A549 (cell line): Measurements from ENCODE around the gene DNMT1. TPM values are rescaled to one million over a fixed set of nuclear protein-coding genes. Genes with fewer than 3 reads are reported as not detected.

Experiments used
- ATAC-seq, 2 experiments: fragments of 200-7000 bp in 1 of 2; fragments of >200 bp in 1 of 2; cut with Nextera tagmentation in 1 of 2; cut with Tn5 transposase in 1 of 2; 3 replicates each; pipeline versions ENCODE4 v1.8.0 to v1.9.1; 2018 to 2020; ENCODE audit warnings: mild to moderate bottlenecking in 1 of 2, moderate library complexity in 1 of 2
- CTCF ChIA-PET: fragments of 300-600 bp; sonication (Branson Sonifier 250); formaldehyde crosslinking; extraction: SDS; loops from one replicate; lab custom pipeline; 2021; ENCODE audit warnings: antibody characterized with exemption, inconsistent platforms; lab: Yijun Ruan, JAX
- POLR2A ChIA-PET: fragments of 350-600 bp; formaldehyde crosslinking; extraction: SDS; loops from one replicate; lab custom pipeline; 2021; ENCODE audit warnings: antibody characterized with exemption, inconsistent platforms; lab: Yijun Ruan, JAX
- DNase-seq, 2 experiments: peaks; one replicate each; pipeline versions ENCODE4 v3.0.0 to v3.0.0-alpha.2; 2011 to 2016; ENCODE audit warnings: low read depth in 1 of 2, low spot score in 1 of 2
- FAIRE-seq: peaks from 2 replicates; lab custom pipeline; 2011; peaks lifted over from hg19 to GRCh38; lab: Jason Lieb, UNC
- H3K27ac ChIP-seq, 2 experiments: fragments of >200 bp; sonication (Bioruptor Twin); formaldehyde crosslinking; 3 replicates each; pipeline ENCODE4 v1.5.1; 2016 to 2017
- H3K4me1 ChIP-seq: fragments of >200 bp; sonication (Bioruptor Twin); formaldehyde crosslinking; 3 replicates; pipeline ENCODE4 v1.6.1; 2016
- H3K4me2 ChIP-seq: fragments of >200 bp; sonication (Bioruptor Twin); formaldehyde crosslinking; 3 replicates; pipeline ENCODE4 v1.6.1; 2016
- H3K4me3 ChIP-seq: fragments of >200 bp; sonication (Bioruptor Twin); formaldehyde crosslinking; 3 replicates; pipeline ENCODE4 v1.5.1; 2016
- H3K9me3 ChIP-seq: fragments of >200 bp; sonication (Bioruptor Twin); formaldehyde crosslinking; 3 replicates; pipeline ENCODE4 v1.6.1; 2016
- BCL3 ChIP-seq: fragments of >200 bp; sonication (Bioruptor Twin); formaldehyde crosslinking; IDR thresholded peaks from 3 replicates; pipeline ENCODE4 v1.6.1; 2016
- BHLHE40 ChIP-seq: IDR thresholded peaks from 2 replicates; pipeline ENCODE4 v1.6.1; 2012; ENCODE audit warnings: low read depth, low read length, inconsistent platforms
- CBX8 ChIP-seq: fragments of 200-600 bp; sonication (generic); IDR thresholded peaks from 2 replicates; pipeline ENCODE4 v1.6.1; 2016
- GATA3 ChIP-seq: IDR thresholded peaks from 2 replicates; pipeline ENCODE4 v1.6.1; 2012; ENCODE audit warnings: borderline replicate concordance
- HDAC2 ChIP-seq: fragments of 200-600 bp; sonication (generic); IDR thresholded peaks from 2 replicates; pipeline ENCODE4 v1.6.1; 2016
- HOXB13 ChIP-seq: fragments of 250-450 bp; sonication (Bioruptor Pico); IDR thresholded peaks from 2 replicates; pipeline ENCODE4 v1.5.0; 2020; ENCODE audit warnings: low read depth, mild to moderate bottlenecking, moderate library complexity
- KDM5A ChIP-seq: fragments of 200-600 bp; sonication (generic); IDR thresholded peaks from 2 replicates; pipeline ENCODE4 v1.6.1; 2016; ENCODE audit warnings: antibody characterized with exemption, mild to moderate bottlenecking
- NPAS2 ChIP-seq: fragments of 250-450 bp; sonication (Bioruptor Pico); IDR thresholded peaks from 2 replicates; pipeline ENCODE4 v1.8.0; 2022; ENCODE audit warnings: mild to moderate bottlenecking, moderate library complexity, borderline replicate concordance
- NR3C1 ChIP-seq: fragments of >200 bp; sonication (Bioruptor Twin); formaldehyde crosslinking; IDR thresholded peaks from 3 replicates; pipeline ENCODE4 v1.6.1; 2017
- PBX3 ChIP-seq: IDR thresholded peaks from 2 replicates; pipeline ENCODE4 v1.6.1; 2012
- PHF8 ChIP-seq: fragments of 200-600 bp; sonication (generic); IDR thresholded peaks from 2 replicates; pipeline ENCODE4 v1.6.1; 2016; ENCODE audit warnings: low read depth, mild to moderate bottlenecking, antibody characterized with exemption, moderate library complexity, borderline replicate concordance
- POLR2AphosphoS2 ChIP-seq: conservative IDR thresholded peaks from 2 replicates; pipeline ENCODE4 v1.6.1; 2012; ENCODE audit warnings: low read length, improper control_type of control experiment, inconsistent platforms
- RFX5 ChIP-seq: fragments of 450-650 bp; IDR thresholded peaks from 2 replicates; pipeline ENCODE4 v1.7.1; 2014; ENCODE audit warnings: antibody characterized with exemption, mild to moderate bottlenecking, moderate library complexity
- RNF2 ChIP-seq: fragments of 200-600 bp; sonication (generic); IDR thresholded peaks from 2 replicates; pipeline ENCODE4 v1.6.1; 2016; ENCODE audit warnings: low read depth, mild to moderate bottlenecking, antibody characterized with exemption, moderate library complexity, borderline replicate concordance
- TFCP2L1 ChIP-seq: fragments of 250-450 bp; sonication (Bioruptor Pico); IDR thresholded peaks from 2 replicates; pipeline ENCODE4 v1.5.0; 2021; ENCODE audit warnings: mild to moderate bottlenecking
- ZC3H11A ChIP-seq: fragments of 450-650 bp; IDR thresholded peaks from 2 replicates; pipeline ENCODE4 v1.6.1; 2014; ENCODE audit warnings: antibody characterized with exemption, mild to moderate bottlenecking
- WGBS: methylation state at CpG from one replicate; pipeline ENCODE4 v1.1.6; 2017; ENCODE audit errors: missing lambda C conversion rate; 5-methylcytosine and 5-hydroxymethylcytosine counted together
- polyA plus RNA-seq, 4 experiments: library from polyadenylated mRNA; depleted of rRNA in 3 of 4; stranded (reverse); fragments of >200 nt; fragmentation: RNase III in 1 of 4; extraction: RNeasy Plus Mini Kit Qiagen cat#74134 plus additional on column Dnase treatment in 1 of 4; gene quantifications; 2 replicates in 3 of 4; 3 replicates in 1 of 4; pipeline ENCODE4 v1.2.3, GENCODE V29; 2011 to 2017
- TF ChIP-seq, protein P1 (sequence below): fragments of 200-600 bp; sonication (generic); IDR thresholded peaks from 2 replicates; pipeline ENCODE4 v1.6.1; 2016; ENCODE audit warnings: antibody characterized with exemption, mild to moderate bottlenecking, moderate library complexity
- TF ChIP-seq, protein P2 (sequence below): fragments of 450-650 bp; IDR thresholded peaks from 2 replicates; pipeline ENCODE4 v1.6.1; 2014; ENCODE audit warnings: antibody characterized with exemption

The DNMT1 gene
- polyA plus RNA-seq, 2 of the 4 experiments (the other 2 are of a cell fraction): 85.2 to 86.2 TPM

GRCh38 chr19:10112037-10112761 is 82.6 kb downstream of the DNMT1 start:
- ATAC-seq: peak; percentile 2 to 5; a peak in 3 of 6 replicates
- FAIRE-seq: no peak
- peak overlapping the region in 1 of 2 experiments; percentile 34; a peak in 2 of 6 replicates for H3K27ac ChIP-seq
- peak in 1 of 2 experiments; percentile 50 for DNase-seq
- no peak overlapping the region for H3K4me2 ChIP-seq
- ChIA-PET CTCF (interaction anchor here (0.8 to 2.3 kb wide), 4 partner anchors 13 to 181 kb away, joined by 3 to 12 read pairs (median 5); no protein-coding TSS in a partner anchor), POLR2A (interaction anchor here (0.6 to 1.6 kb wide), 3 partner anchors 16 to 486 kb away, joined by 3 to 9 read pairs (median 5); no protein-coding TSS in a partner anchor)
- TF ChIP-seq PBX3 (peak; percentile 48), BCL3 (0 out of 3 replicates have a peak, but pooled peaks have one; percentile 21)
- TF ChIP-seq, protein P1, sequence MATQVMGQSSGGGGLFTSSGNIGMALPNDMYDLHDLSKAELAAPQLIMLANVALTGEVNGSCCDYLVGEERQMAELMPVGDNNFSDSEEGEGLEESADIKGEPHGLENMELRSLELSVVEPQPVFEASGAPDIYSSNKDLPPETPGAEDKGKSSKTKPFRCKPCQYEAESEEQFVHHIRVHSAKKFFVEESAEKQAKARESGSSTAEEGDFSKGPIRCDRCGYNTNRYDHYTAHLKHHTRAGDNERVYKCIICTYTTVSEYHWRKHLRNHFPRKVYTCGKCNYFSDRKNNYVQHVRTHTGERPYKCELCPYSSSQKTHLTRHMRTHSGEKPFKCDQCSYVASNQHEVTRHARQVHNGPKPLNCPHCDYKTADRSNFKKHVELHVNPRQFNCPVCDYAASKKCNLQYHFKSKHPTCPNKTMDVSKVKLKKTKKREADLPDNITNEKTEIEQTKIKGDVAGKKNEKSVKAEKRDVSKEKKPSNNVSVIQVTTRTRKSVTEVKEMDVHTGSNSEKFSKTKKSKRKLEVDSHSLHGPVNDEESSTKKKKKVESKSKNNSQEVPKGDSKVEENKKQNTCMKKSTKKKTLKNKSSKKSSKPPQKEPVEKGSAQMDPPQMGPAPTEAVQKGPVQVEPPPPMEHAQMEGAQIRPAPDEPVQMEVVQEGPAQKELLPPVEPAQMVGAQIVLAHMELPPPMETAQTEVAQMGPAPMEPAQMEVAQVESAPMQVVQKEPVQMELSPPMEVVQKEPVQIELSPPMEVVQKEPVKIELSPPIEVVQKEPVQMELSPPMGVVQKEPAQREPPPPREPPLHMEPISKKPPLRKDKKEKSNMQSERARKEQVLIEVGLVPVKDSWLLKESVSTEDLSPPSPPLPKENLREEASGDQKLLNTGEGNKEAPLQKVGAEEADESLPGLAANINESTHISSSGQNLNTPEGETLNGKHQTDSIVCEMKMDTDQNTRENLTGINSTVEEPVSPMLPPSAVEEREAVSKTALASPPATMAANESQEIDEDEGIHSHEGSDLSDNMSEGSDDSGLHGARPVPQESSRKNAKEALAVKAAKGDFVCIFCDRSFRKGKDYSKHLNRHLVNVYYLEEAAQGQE: no peak
- no peaks in the 10 kb centered on the region for H3K9me3 ChIP-seq
- 51% methylated on average over 21 of the region's 23 CpGs for WGBS
- H3K4me3 ChIP-seq: no peak overlapping the region
- peaks cover 29% of the 10 kb centered on the region; the same call in 2 of the 3 replicates for H3K4me1 ChIP-seq

DNA sequence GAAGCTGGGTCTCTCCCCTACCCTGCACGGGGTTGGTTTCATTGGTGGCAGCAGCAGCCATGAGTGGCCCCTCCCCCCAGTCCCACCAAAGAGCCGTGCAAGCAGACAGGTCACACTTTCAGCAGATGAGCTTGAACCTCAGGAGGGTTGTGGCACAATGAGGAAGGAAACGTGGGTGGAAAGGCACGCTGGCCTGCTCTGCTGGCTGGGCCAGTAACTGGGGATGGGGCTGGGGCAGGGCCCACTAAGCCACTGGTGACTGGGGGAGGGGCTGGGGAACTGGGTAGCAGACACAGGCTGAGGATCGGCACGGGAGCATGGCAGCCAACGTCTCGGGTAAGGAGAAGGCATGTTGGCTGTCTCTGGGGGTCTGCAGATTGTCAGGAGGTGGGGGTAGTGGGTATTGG is 83.3 kb downstream of the DNMT1 start, which contains the start of gene P2RY11:
TSS of gene P2RY11 (plus strand) at position 289 of the 407 bp plus-strand sequence. CDS start at position 318, 29 bp downstream.
- Histone ChIP-seq H3K4me1 (peaks cover 30% of the 10 kb centered on the region; the same call in 2 of the 3 replicates), H3K27ac (peak within 1 kb of the TSS in 1 of 2 experiments; percentile 48; a peak in 3 of 6 replicates), H3K9me3 (no peaks in the 10 kb centered on the region), H3K4me3 (no peak within 1 kb of the TSS), H3K4me2 (no peak within 1 kb of the TSS)
- ChIA-PET CTCF (interaction anchor here (0.8 to 1.3 kb wide), 2 partner anchors 13 to 179 kb away, joined by 3 to 5 read pairs; no protein-coding TSS in a partner anchor), POLR2A (interaction anchor here (1.6 kb wide), 1 partner anchor 15 kb away, joined by 9 read pairs; no protein-coding TSS in a partner anchor)
- ATAC-seq (no peak), DNase-seq (no peak), FAIRE-seq (no peak)
- TF ChIP-seq TFCP2L1 (CRISPR knock-in tag) (no peak), PBX3 (0 out of 2 replicates have a peak, but pooled peaks have one; percentile 19)
- WGBS: 89% methylated on average over 5 of the region's 8 CpGs

DNA sequence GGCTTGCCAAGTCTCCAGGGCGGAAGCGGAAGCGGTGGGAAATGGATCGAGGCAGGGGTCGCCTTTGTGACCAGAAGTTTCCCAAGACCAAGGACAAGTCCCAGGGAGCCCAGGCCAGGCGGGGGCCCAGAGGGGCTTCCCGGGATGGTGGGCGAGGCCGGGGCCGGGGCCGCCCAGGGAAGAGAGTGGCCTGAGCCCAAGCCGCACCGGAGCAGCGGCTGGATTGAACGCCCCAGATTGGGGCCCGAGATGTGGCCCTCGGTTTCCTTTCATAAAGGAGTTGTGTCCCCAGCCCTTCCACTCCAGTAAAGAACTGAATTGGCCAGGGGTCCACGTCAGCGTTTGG is 83.8 kb downstream of the DNMT1 start:
- ChIA-PET CTCF (interaction anchor here (3.6 kb wide), 1 partner anchor 180 kb away, joined by 20 read pairs; no protein-coding TSS in a partner anchor), POLR2A (no interaction called here)
- H3K4me3 ChIP-seq: no peak overlapping the region
- peaks cover 30% of the 10 kb centered on the region; the same call in 2 of the 3 replicates for H3K4me1 ChIP-seq
- FAIRE-seq (no peak), ATAC-seq (no peak), DNase-seq (no peak)
- H3K4me2 ChIP-seq: no peak overlapping the region
- 88% methylated on average over 17 of the region's 19 CpGs for WGBS
- no peak overlapping the region for H3K27ac ChIP-seq
- H3K9me3 ChIP-seq: no peaks in the 10 kb centered on the region
- TF ChIP-seq HDAC2 (no peak), BHLHE40 (no peak), RFX5 (no peak), TFCP2L1 (CRISPR knock-in tag) (no peak), CBX8 (no peak), POLR2AphosphoS2 (no peak), HOXB13 (CRISPR knock-in tag) (no peak), PHF8 (no peak), RNF2 (no peak), KDM5A (no peak), NPAS2 (CRISPR knock-in tag) (no peak), NR3C1 (no peak), GATA3 (no peak), ZC3H11A (no peak)
- TF ChIP-seq, protein P2, sequence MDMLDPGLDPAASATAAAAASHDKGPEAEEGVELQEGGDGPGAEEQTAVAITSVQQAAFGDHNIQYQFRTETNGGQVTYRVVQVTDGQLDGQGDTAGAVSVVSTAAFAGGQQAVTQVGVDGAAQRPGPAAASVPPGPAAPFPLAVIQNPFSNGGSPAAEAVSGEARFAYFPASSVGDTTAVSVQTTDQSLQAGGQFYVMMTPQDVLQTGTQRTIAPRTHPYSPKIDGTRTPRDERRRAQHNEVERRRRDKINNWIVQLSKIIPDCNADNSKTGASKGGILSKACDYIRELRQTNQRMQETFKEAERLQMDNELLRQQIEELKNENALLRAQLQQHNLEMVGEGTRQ: no peak
- TF ChIP-seq, protein P1: no peak
